Myocyte (in vitro differentiated cells): ENCODE results near the gene RAB42. TPM values are rescaled to one million over a fixed set of nuclear protein-coding genes. Genes with fewer than 3 reads are reported as not detected.

ENCODE experiments used
- DNase-seq: peaks from one replicate; pipeline ENCODE4 v3.0.0-alpha.2; 2012; ENCODE audit warnings: low read depth
- total RNA-seq: library from RNA; depleted of rRNA; stranded (reverse); fragments of >200 nt; gene quantifications from 2 replicates; pipeline ENCODE4 v1.2.3, GENCODE V29; 2014

The RAB42 gene
- total RNA-seq, 1 donor from 2014 or later: 2.0 TPM

GRCh38 chr1:28644494-28644893 lies 52.4 kb downstream of the RAB42 start:
- DNase-seq: no peak

Other genes with a start within 250 kb of the RAB42 start
- 13.0 and 13.2 TPM in 2 replicates for gene PHACTR4, start 222.5 kb upstream of the RAB42 start, total RNA-seq
- gene RCC1, start 86.2 kb upstream of the RAB42 start, total RNA-seq: 20.9 and 24.1 TPM in 2 replicates
- 16.8 and 23.0 TPM in 2 replicates for gene TRNAU1AP, start 39.2 kb upstream of the RAB42 start, total RNA-seq
- 44.7 and 58.6 TPM in 2 replicates for gene TAF12, start 50.8 kb downstream of the RAB42 start, total RNA-seq
- not detected in 2 replicates for gene RNU11, start 56.3 kb downstream of the RAB42 start, total RNA-seq
- gene GMEB1, start 76.5 kb downstream of the RAB42 start, total RNA-seq: 6.2 and 7.9 TPM in 2 replicates
- 59.5 and 66.6 TPM in 2 replicates for gene YTHDF2, start 144.7 kb downstream of the RAB42 start, total RNA-seq
- gene OPRD1, start 219.9 kb downstream of the RAB42 start, total RNA-seq: not detected in 2 replicates